Measurements from ENCODE around the gene SNRNP70. TPM values are rescaled to one million over a fixed set of nuclear protein-coding genes. Genes with fewer than 3 reads are reported as not detected.
"Not testable (repeated sequence)": the region's sequence is repeated elsewhere in the genome, so short reads cannot be mapped to it uniquely, and the experiment has no call there.

The SNRNP70 gene
- total RNA-seq, 2 experiments from 2014 or later = 205 to 230 TPM

GRCh38 chr19:49057636-49058234 lies 27.5 kb upstream of the SNRNP70 start, which contains the start of gene CGB7:
Gene CGB7, minus strand, starts transcription at chr19:49057749. Its CDS starts 2,374 bp downstream, at chr19:49055375.
- no peak within 1 kb of the TSS for H3K27ac Mint-ChIP-seq
- peaks cover 12% of the 10 kb centered on the region for H3K4me1 Mint-ChIP-seq
- peak; percentile 28 for DNase-seq
- no peaks in the 10 kb centered on the region for H3K36me3 Mint-ChIP-seq
- no peaks in the 10 kb centered on the region for H3K9me3 Mint-ChIP-seq
- H3K27me3 Mint-ChIP-seq = peaks cover 59% of the 10 kb centered on the region
- H3K4me3 Mint-ChIP-seq = peak within 1 kb of the TSS; percentile 63

- Mint-ChIP-seq H3K4me1 (peaks cover 12% of the 10 kb centered on the region), H3K27me3 (peaks cover 64% of the 10 kb centered on the region), H3K27ac (no peak overlapping the region), H3K36me3 (no peaks in the 10 kb centered on the region), H3K9me3 (no peaks in the 10 kb centered on the region), H3K4me3 (no peak overlapping the region)
- peak; percentile 46 for DNase-seq
These were observed 26.7 kb upstream of the SNRNP70 start for GRCh38 chr19:49058562-49058961.

- Mint-ChIP-seq H3K4me1 (peaks cover 12% of the 10 kb centered on the region), H3K27ac (no peak overlapping the region), H3K36me3 (no peaks in the 10 kb centered on the region), H3K4me3 (no peak overlapping the region), H3K27me3 (peaks cover 69% of the 10 kb centered on the region), H3K9me3 (no peaks in the 10 kb centered on the region)
- no peak for DNase-seq
These were observed 26.2 kb upstream of the SNRNP70 start for GRCh38 chr19:49059053-49059452.

- no peak for DNase-seq
- no peak overlapping the region for H3K4me3 Mint-ChIP-seq
- H3K36me3 Mint-ChIP-seq = no peaks in the 10 kb centered on the region
- H3K4me1 Mint-ChIP-seq = peaks cover 12% of the 10 kb centered on the region
- no peaks in the 10 kb centered on the region for H3K9me3 Mint-ChIP-seq
- no peak overlapping the region for H3K27ac Mint-ChIP-seq
- peaks cover 85% of the 10 kb centered on the region for H3K27me3 Mint-ChIP-seq
These were observed 24.3 kb upstream of the SNRNP70 start for GRCh38 chr19:49061000-49061399.

- no peaks in the 10 kb centered on the region for H3K9me3 Mint-ChIP-seq
- no peak overlapping the region for H3K27ac Mint-ChIP-seq
- H3K36me3 Mint-ChIP-seq = no peaks in the 10 kb centered on the region
- DNase-seq = peak; percentile 31
- peaks cover 86% of the 10 kb centered on the region for H3K27me3 Mint-ChIP-seq
- H3K4me1 Mint-ChIP-seq = peaks cover 12% of the 10 kb centered on the region
- H3K4me3 Mint-ChIP-seq = no peak overlapping the region
These were observed 23.8 kb upstream of the SNRNP70 start for GRCh38 chr19:49061445-49061844.

- no peak for DNase-seq
- no peak overlapping the region for H3K27ac Mint-ChIP-seq
- peaks cover 84% of the 10 kb centered on the region for H3K27me3 Mint-ChIP-seq
- no peaks in the 10 kb centered on the region for H3K4me1 Mint-ChIP-seq
- no peaks in the 10 kb centered on the region for H3K9me3 Mint-ChIP-seq
- H3K4me3 Mint-ChIP-seq = no peak overlapping the region
- H3K36me3 Mint-ChIP-seq = no peaks in the 10 kb centered on the region
These were observed 21.1 kb upstream of the SNRNP70 start for GRCh38 chr19:49064029-49064629.

- Mint-ChIP-seq H3K9me3 (no peaks in the 10 kb centered on the region), H3K27me3 (peaks cover 82% of the 10 kb centered on the region), H3K27ac (no peak within 1 kb of the TSS), H3K36me3 (no peaks in the 10 kb centered on the region), H3K4me3 (no peak within 1 kb of the TSS), H3K4me1 (no peaks in the 10 kb centered on the region)
- DNase-seq = no peak
These were observed 20.3 kb upstream of the SNRNP70 start, which contains the start of gene NTF4 for GRCh38 chr19:49064768-49065611. Gene NTF4, minus strand, starts transcription at chr19:49064818. Its CDS starts 2,821 bp downstream, at chr19:49061997.

GRCh38 chr19:49065905-49066512 lies 19.2 kb upstream of the SNRNP70 start:
- Mint-ChIP-seq H3K36me3 (no peaks in the 10 kb centered on the region), H3K9me3 (no peaks in the 10 kb centered on the region), H3K4me3 (no peak overlapping the region), H3K27ac (no peak overlapping the region), H3K4me1 (no peaks in the 10 kb centered on the region), H3K27me3 (peaks cover 81% of the 10 kb centered on the region)
- no peak for DNase-seq

GRCh38 chr19:49067554-49067953 lies 17.7 kb upstream of the SNRNP70 start:
- Mint-ChIP-seq H3K36me3 (no peaks in the 10 kb centered on the region), H3K27me3 (peaks cover 85% of the 10 kb centered on the region), H3K4me1 (no peaks in the 10 kb centered on the region), H3K9me3 (no peaks in the 10 kb centered on the region), H3K4me3 (no peak overlapping the region), H3K27ac (no peak overlapping the region)
- no peak for DNase-seq

GRCh38 chr19:49069026-49069425 lies 16.2 kb upstream of the SNRNP70 start:
- Mint-ChIP-seq H3K36me3 (peaks cover 2% of the 10 kb centered on the region), H3K4me3 (no peak overlapping the region), H3K9me3 (peaks cover 1% of the 10 kb centered on the region), H3K27me3 (peaks cover 89% of the 10 kb centered on the region), H3K27ac (no peak overlapping the region), H3K4me1 (peaks cover 10% of the 10 kb centered on the region)
- DNase-seq = no peak

- Mint-ChIP-seq H3K27me3 (peaks cover 90% of the 10 kb centered on the region), H3K4me3 (no peak overlapping the region), H3K4me1 (peaks cover 10% of the 10 kb centered on the region), H3K27ac (no peak overlapping the region), H3K36me3 (peaks cover 2% of the 10 kb centered on the region), H3K9me3 (peaks cover 1% of the 10 kb centered on the region)
- DNase-seq = no peak
These were observed 14.8 kb upstream of the SNRNP70 start for GRCh38 chr19:49070416-49070815.

- Mint-ChIP-seq H3K36me3 (peaks cover 2% of the 10 kb centered on the region), H3K4me1 (peaks cover 10% of the 10 kb centered on the region), H3K27me3 (peaks cover 86% of the 10 kb centered on the region), H3K27ac (no peak overlapping the region), H3K9me3 (peaks cover 1% of the 10 kb centered on the region), H3K4me3 (no peak overlapping the region)
- DNase-seq = no peak
These were observed 13.2 kb upstream of the SNRNP70 start for GRCh38 chr19:49071860-49072547.

GRCh38 chr19:49073514-49074378 lies 11.5 kb upstream of the SNRNP70 start:
- DNase-seq = no peak
- Mint-ChIP-seq H3K4me1 (peaks cover 10% of the 10 kb centered on the region), H3K27ac (no peak overlapping the region), H3K9me3 (peaks cover 1% of the 10 kb centered on the region), H3K4me3 (no peak overlapping the region), H3K36me3 (peaks cover 2% of the 10 kb centered on the region), H3K27me3 (peaks cover 70% of the 10 kb centered on the region)

GRCh38 chr19:49074869-49075268 lies 10.4 kb upstream of the SNRNP70 start:
- not testable (repeated sequence) for H3K9me3 Mint-ChIP-seq, H3K36me3 Mint-ChIP-seq, H3K4me3 Mint-ChIP-seq, H3K27ac Mint-ChIP-seq, H3K4me1 Mint-ChIP-seq, DNase-seq
- H3K27me3 Mint-ChIP-seq = peaks cover 60% of the 10 kb centered on the region
